Caco-2 (cell line): ENCODE data around the gene FRMD3. TPM values are rescaled to one million over a fixed set of nuclear protein-coding genes. Genes with fewer than 3 reads are reported as not detected.

ENCODE experiments used
- BruUV-seq: library from RNA; stranded (reverse); fragments of 400-500 nt; replicated peaks from 2 replicates; lab custom pipeline; 2021; lab: Mats Ljungman, UMichigan
- CTCF ChIA-PET: fragments of 300-600 bp; sonication (Branson Sonifier 250); formaldehyde crosslinking; loops from one replicate; lab custom pipeline; 2022; ENCODE audit warnings: antibody characterized with exemption; lab: Charles Lee
- POLR2A ChIA-PET: fragments of 300-600 bp; sonication (Branson Sonifier 250); formaldehyde crosslinking; loops from one replicate; lab custom pipeline; 2022; ENCODE audit warnings: antibody characterized with exemption; lab: Charles Lee
- DNase-seq, 2 experiments: peaks; one replicate each; pipeline versions ENCODE4 v3.0.0 to v3.0.0-alpha.2; 2020 to 2022
- H3K27me3 ChIP-seq: replicated peaks from 2 replicates; pipeline ENCODE4 v1.6.0; 2011; ENCODE audit warnings: low read length; ENCODE audit not compliant: control insufficient read depth, insufficient read depth
- H3K36me3 ChIP-seq: 2 replicates; pipeline ENCODE4 v1.5.1; 2011; ENCODE audit warnings: low read length; ENCODE audit not compliant: control insufficient read depth, insufficient read depth
- H3K4me1 ChIP-seq: fragments of 250-450 bp; sonication (Bioruptor Pico); 2 replicates; pipeline ENCODE4 v1.5.1; 2020; ENCODE audit warnings: mild to moderate bottlenecking
- H3K4me3 ChIP-seq: 2 replicates; pipeline ENCODE4 v1.5.1; 2011; ENCODE audit warnings: low read depth, mild to moderate bottlenecking, control low read depth, low read length
- H3K9me3 ChIP-seq: fragments of 250-450 bp; sonication (Bioruptor Pico); 2 replicates; pipeline ENCODE4 v1.5.1; 2020; ENCODE audit warnings: mild to moderate bottlenecking, moderate library complexity
- H3K27ac Mint-ChIP-seq: one replicate; pipeline ENCODE4 v1.8.0; 2022; ENCODE audit warnings: mixed read lengths; ENCODE audit not compliant: unreplicated experiment
- H3K27me3 Mint-ChIP-seq: one replicate; pipeline ENCODE4 v1.8.0; 2022; ENCODE audit warnings: mixed read lengths; ENCODE audit not compliant: insufficient read depth, unreplicated experiment
- H3K36me3 Mint-ChIP-seq: one replicate; pipeline ENCODE4 v1.8.0; 2022; ENCODE audit warnings: mild to moderate bottlenecking, mixed read lengths; ENCODE audit not compliant: insufficient read depth, unreplicated experiment
- H3K4me1 Mint-ChIP-seq: one replicate; pipeline ENCODE4 v1.8.0; 2022; ENCODE audit warnings: low read depth, mixed read lengths; ENCODE audit not compliant: unreplicated experiment
- H3K4me3 Mint-ChIP-seq: one replicate; pipeline ENCODE4 v1.8.0; 2022; ENCODE audit warnings: mild to moderate bottlenecking, moderate library complexity, mixed read lengths; ENCODE audit not compliant: unreplicated experiment
- H3K9me3 Mint-ChIP-seq: one replicate; pipeline ENCODE4 v1.8.0; 2022; ENCODE audit warnings: mixed read lengths; ENCODE audit not compliant: unreplicated experiment
- intact Hi-C: fragments of 100-400 bp; cut with micrococcal nuclease; formaldehyde crosslinking; loops from one replicate; pipeline ENCODE4 v1.10.0; 2022; ENCODE audit not compliant: unreplicated experiment
- total RNA-seq: library from RNA; stranded (reverse); gene quantifications from 2 replicates; pipeline ENCODE4 v1.2.3, GENCODE V29; 2022
- TF ChIP-seq, protein P1 (sequence below), 2 experiments: fragments of 200-600 bp in 1 of 2; IDR thresholded peaks; 1 replicate in 1 of 2; 2 replicates in 1 of 2; pipeline versions ENCODE4 v1.5.1 to v1.8.0; 2011 to 2022; ENCODE audit warnings: antibody characterized with exemption in 1 of 2, control low read depth in 1 of 2, inconsistent platforms in 1 of 2, low read depth in 1 of 2, low read length in 1 of 2, mild to moderate bottlenecking in 1 of 2, moderate library complexity in 1 of 2; ENCODE audit not compliant: insufficient read depth in 1 of 2, severe bottlenecking in 1 of 2, unreplicated experiment in 1 of 2

Gene FRMD3
- total RNA-seq, 1 experiment from 2014 or later: not detected

DNA sequence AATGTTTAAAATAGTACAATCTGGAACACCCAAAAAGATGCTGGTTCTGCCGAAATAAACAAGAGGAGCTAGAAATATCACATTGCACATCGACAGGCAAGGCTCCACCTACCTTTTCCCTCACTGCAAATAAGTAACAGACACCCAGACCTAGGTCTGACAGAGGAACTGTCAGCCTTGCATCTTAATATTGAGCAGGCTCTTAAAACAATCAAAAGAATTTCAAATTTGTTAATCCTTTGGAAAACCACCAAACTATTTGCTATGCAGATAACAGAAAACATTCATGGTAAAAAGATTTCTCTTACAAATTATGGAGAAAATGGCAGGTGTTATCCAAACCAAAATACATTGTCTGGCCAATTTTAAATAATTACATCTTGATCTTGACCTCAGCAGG is 71.3 kb downstream of the FRMD3 start:
- no peak overlapping the region for H3K27ac Mint-ChIP-seq
- no peak overlapping the region for H3K4me3 Mint-ChIP-seq
- H3K4me3 ChIP-seq: no peak overlapping the region
- TF ChIP-seq, protein P1, sequence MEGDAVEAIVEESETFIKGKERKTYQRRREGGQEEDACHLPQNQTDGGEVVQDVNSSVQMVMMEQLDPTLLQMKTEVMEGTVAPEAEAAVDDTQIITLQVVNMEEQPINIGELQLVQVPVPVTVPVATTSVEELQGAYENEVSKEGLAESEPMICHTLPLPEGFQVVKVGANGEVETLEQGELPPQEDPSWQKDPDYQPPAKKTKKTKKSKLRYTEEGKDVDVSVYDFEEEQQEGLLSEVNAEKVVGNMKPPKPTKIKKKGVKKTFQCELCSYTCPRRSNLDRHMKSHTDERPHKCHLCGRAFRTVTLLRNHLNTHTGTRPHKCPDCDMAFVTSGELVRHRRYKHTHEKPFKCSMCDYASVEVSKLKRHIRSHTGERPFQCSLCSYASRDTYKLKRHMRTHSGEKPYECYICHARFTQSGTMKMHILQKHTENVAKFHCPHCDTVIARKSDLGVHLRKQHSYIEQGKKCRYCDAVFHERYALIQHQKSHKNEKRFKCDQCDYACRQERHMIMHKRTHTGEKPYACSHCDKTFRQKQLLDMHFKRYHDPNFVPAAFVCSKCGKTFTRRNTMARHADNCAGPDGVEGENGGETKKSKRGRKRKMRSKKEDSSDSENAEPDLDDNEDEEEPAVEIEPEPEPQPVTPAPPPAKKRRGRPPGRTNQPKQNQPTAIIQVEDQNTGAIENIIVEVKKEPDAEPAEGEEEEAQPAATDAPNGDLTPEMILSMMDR (IDR thresholded peaks at IDR 0.05; ENCODE audit: insufficient read depth in 1 of 2, low read depth in 1 of 2, low read length in 1 of 2, severe bottlenecking in 1 of 2, unreplicated experiment in 1 of 2): no peak
- no peaks in the 10 kb centered on the region for H3K4me1 Mint-ChIP-seq
- ChIA-PET CTCF (no interaction called here), POLR2A (no interaction called here)
- H3K9me3 ChIP-seq: no peaks in the 10 kb centered on the region
- no peaks in the 10 kb centered on the region for H3K36me3 Mint-ChIP-seq
- H3K27me3 ChIP-seq: no peaks in the 10 kb centered on the region
- H3K4me1 ChIP-seq: no peaks in the 10 kb centered on the region
- H3K9me3 Mint-ChIP-seq: no peaks in the 10 kb centered on the region
- DNase-seq: no peak
- intact Hi-C loops: no loop called here
- H3K36me3 ChIP-seq: no peaks in the 10 kb centered on the region
- no TSS peak for BruUV-seq
- H3K27me3 Mint-ChIP-seq: peaks cover 3% of the 10 kb centered on the region

GRCh38 chr9:83466351-83466750 is 71.8 kb downstream of the FRMD3 start:
- Mint-ChIP-seq H3K27me3 (peaks cover 3% of the 10 kb centered on the region), H3K36me3 (no peaks in the 10 kb centered on the region), H3K4me1 (no peaks in the 10 kb centered on the region), H3K4me3 (no peak overlapping the region), H3K9me3 (no peaks in the 10 kb centered on the region), H3K27ac (no peak overlapping the region)
- Histone ChIP-seq H3K36me3 (no peaks in the 10 kb centered on the region), H3K4me1 (no peaks in the 10 kb centered on the region), H3K27me3 (no peaks in the 10 kb centered on the region), H3K9me3 (no peaks in the 10 kb centered on the region), H3K4me3 (no peak overlapping the region)
- DNase-seq: no peak
- TF ChIP-seq, protein P1 (IDR thresholded peaks at IDR 0.05; ENCODE audit: insufficient read depth in 1 of 2, low read depth in 1 of 2, low read length in 1 of 2, severe bottlenecking in 1 of 2, unreplicated experiment in 1 of 2): no peak
- CTCF ChIA-PET: no interaction called here
- POLR2A ChIA-PET: no interaction called here
- BruUV-seq: no TSS peak
- intact Hi-C loops: no loop called here

DNA sequence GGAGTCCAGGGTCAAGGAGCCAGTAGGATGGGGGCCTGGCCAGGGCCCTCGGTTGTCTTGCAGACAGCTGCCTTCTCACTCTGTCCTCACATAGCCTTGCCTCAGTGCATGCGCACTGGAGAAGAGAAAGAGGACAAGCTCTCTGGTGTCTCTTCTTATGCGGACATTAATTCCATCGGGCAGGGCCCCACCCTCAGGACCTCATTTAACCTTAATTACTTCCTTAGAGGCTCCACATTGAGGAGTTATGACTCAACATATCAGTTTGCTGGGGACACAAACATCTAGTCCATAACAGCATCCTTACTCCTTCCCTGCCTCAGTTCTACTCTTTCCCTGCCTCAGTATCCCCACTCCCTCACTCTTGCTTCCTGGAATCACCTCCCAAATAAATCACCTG is 78.4 kb downstream of the FRMD3 start:
- no peaks in the 10 kb centered on the region for H3K4me1 Mint-ChIP-seq
- no peaks in the 10 kb centered on the region for H3K36me3 Mint-ChIP-seq

More for the DNA sequence above, 78.4 kb downstream of the FRMD3 start:
- Histone ChIP-seq H3K27me3 (no peaks in the 10 kb centered on the region), H3K36me3 (no peaks in the 10 kb centered on the region), H3K4me1 (no peaks in the 10 kb centered on the region), H3K9me3 (no peaks in the 10 kb centered on the region), H3K4me3 (no peak overlapping the region)
- BruUV-seq: no TSS peak
- Mint-ChIP-seq H3K9me3 (no peaks in the 10 kb centered on the region), H3K4me3 (no peak overlapping the region), H3K27ac (no peak overlapping the region), H3K27me3 (no peaks in the 10 kb centered on the region)
- intact Hi-C loops: no loop called here
- ChIA-PET POLR2A (no interaction called here), CTCF (no interaction called here)
- DNase-seq: no peak
- TF ChIP-seq, protein P1 (IDR thresholded peaks at IDR 0.05; ENCODE audit: insufficient read depth in 1 of 2, low read depth in 1 of 2, low read length in 1 of 2, severe bottlenecking in 1 of 2, unreplicated experiment in 1 of 2): no peak
